ENCODE measurements around the gene MAN1C1. TPM values are rescaled to one million over a fixed set of nuclear protein-coding genes. Genes with fewer than 3 reads are reported as not detected.
"Not testable (repeated sequence)": the region's sequence is repeated elsewhere in the genome, so short reads cannot be mapped to it uniquely, and the experiment has no call there.

The MAN1C1 gene
- total RNA-seq, 2 donors from 2014 or later, result 2.2 to 4.3 TPM

DNA sequence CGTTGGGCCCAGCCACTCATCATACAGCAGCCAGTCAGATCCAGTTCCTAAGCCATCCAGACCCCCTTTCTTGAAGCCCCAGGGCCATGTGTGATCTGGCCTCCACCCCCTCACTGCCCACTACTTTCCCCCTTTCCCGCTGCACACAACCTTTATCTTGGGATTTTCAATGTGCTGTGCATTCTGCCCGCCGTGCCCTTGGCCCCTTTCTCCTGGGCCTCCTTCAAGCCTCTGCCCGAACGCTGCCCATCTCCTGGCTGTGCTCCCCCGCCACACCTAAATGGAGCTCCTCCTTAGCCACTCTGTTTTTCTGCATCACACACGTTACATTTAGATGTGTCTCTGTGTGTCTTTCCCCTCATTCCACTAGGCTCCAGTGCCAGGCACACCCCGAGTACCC is 116.7 kb downstream of the MAN1C1 start:
- 93 to 95% methylated on average over 7 to 8 of the region's 9 CpGs for WGBS, 2 experiments (ENCODE audit: insufficient coverage in 1 of 2, insufficient read length in 1 of 2)
- DNase-seq, result no peak
- no peaks in the 10 kb centered on the region for H3K36me3 ChIP-seq (ENCODE audit: control insufficient read depth, insufficient read depth, low read length)

DNA sequence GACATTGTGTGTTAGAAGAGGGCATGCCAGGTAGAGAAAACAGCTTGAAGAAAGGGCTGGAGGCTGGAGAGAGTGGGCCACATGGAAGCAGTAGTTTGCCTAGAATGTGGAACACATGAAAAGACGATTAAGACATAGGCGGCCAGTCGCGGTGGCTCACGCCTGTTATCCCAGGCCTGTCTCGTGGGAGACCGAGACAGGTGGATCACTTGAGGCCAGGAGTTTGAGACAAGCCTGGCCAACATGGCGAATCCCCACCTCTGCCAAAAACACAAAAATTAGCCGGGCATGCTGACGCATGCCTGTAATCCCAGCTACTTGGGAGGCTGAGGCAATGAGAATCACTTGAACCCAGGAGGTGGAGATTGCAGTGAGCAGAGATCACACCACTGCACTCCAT is 118.4 kb downstream of the MAN1C1 start:
- H3K27me3 Mint-ChIP-seq (ENCODE audit: insufficient read depth); H3K9me3 Mint-ChIP-seq; H3K27ac Mint-ChIP-seq; H3K4me1 ChIP-seq (ENCODE audit: control insufficient read depth, insufficient read depth, low read length); H3K9ac ChIP-seq (ENCODE audit: extremely low read depth, low read length, poor library complexity, severe bottlenecking); H3K36me3 ChIP-seq (ENCODE audit: control insufficient read depth, insufficient read depth, low read length); H3K27ac ChIP-seq (ENCODE audit: low read depth, low read length); H3K4me3 Mint-ChIP-seq; H3K4me1 Mint-ChIP-seq; H3K4me3 ChIP-seq (ENCODE audit: low read length); H3K27me3 ChIP-seq (ENCODE audit: control insufficient read depth, insufficient read depth, low read length, poor library complexity, severe bottlenecking); H3K9me3 ChIP-seq (ENCODE audit: control insufficient read depth, low read length); DNase-seq; H3K36me3 Mint-ChIP-seq (ENCODE audit: low read depth): not testable (repeated sequence)
- WGBS, 2 experiments (ENCODE audit: insufficient coverage in 1 of 2, insufficient read length in 1 of 2), result 93 to 96% methylated on average over 10 of the region's 10 CpGs

More for the DNA sequence above, 116.7 kb downstream of the MAN1C1 start:
- Histone ChIP-seq H3K4me3 (ENCODE audit: low read length) (no peak overlapping the region), H3K27ac (ENCODE audit: low read depth, low read length) (no peak overlapping the region), H3K4me1 (ENCODE audit: control insufficient read depth, insufficient read depth, low read length) (no peaks in the 10 kb centered on the region), H3K9ac (ENCODE audit: extremely low read depth, low read length, poor library complexity, severe bottlenecking) (no peak overlapping the region), H3K9me3 (ENCODE audit: control insufficient read depth, low read length) (no peaks in the 10 kb centered on the region), H3K27me3 (ENCODE audit: control insufficient read depth, insufficient read depth, low read length, poor library complexity, severe bottlenecking) (no peaks in the 10 kb centered on the region)
- Mint-ChIP-seq H3K27ac (peak overlapping the region; percentile 24), H3K4me1 (no peaks in the 10 kb centered on the region), H3K27me3 (ENCODE audit: insufficient read depth) (no peaks in the 10 kb centered on the region), H3K4me3 (no peak overlapping the region), H3K9me3 (no peaks in the 10 kb centered on the region), H3K36me3 (ENCODE audit: low read depth) (no peaks in the 10 kb centered on the region)
- TF ChIP-seq, protein P1, sequence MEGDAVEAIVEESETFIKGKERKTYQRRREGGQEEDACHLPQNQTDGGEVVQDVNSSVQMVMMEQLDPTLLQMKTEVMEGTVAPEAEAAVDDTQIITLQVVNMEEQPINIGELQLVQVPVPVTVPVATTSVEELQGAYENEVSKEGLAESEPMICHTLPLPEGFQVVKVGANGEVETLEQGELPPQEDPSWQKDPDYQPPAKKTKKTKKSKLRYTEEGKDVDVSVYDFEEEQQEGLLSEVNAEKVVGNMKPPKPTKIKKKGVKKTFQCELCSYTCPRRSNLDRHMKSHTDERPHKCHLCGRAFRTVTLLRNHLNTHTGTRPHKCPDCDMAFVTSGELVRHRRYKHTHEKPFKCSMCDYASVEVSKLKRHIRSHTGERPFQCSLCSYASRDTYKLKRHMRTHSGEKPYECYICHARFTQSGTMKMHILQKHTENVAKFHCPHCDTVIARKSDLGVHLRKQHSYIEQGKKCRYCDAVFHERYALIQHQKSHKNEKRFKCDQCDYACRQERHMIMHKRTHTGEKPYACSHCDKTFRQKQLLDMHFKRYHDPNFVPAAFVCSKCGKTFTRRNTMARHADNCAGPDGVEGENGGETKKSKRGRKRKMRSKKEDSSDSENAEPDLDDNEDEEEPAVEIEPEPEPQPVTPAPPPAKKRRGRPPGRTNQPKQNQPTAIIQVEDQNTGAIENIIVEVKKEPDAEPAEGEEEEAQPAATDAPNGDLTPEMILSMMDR (conservative IDR thresholded peaks at IDR 0.05), result no peak

- H3K27ac Mint-ChIP-seq, result no peak overlapping the region
- WGBS, 2 experiments (ENCODE audit: insufficient coverage in 1 of 2, insufficient read length in 1 of 2), result 92 to 100% methylated on average over 1 of the region's 1 CpG
- no peaks in the 10 kb centered on the region for H3K36me3 Mint-ChIP-seq (ENCODE audit: low read depth)
- TF ChIP-seq, protein P1 (conservative IDR thresholded peaks at IDR 0.05), result no peak
- H3K4me1 Mint-ChIP-seq, result no peaks in the 10 kb centered on the region
- Histone ChIP-seq H3K27ac (ENCODE audit: low read depth, low read length) (no peak overlapping the region), H3K27me3 (ENCODE audit: control insufficient read depth, insufficient read depth, low read length, poor library complexity, severe bottlenecking) (no peaks in the 10 kb centered on the region), H3K36me3 (ENCODE audit: control insufficient read depth, insufficient read depth, low read length) (no peaks in the 10 kb centered on the region), H3K9ac (ENCODE audit: extremely low read depth, low read length, poor library complexity, severe bottlenecking) (no peak overlapping the region), H3K4me3 (ENCODE audit: low read length) (no peak overlapping the region), H3K4me1 (ENCODE audit: control insufficient read depth, insufficient read depth, low read length) (no peaks in the 10 kb centered on the region), H3K9me3 (ENCODE audit: control insufficient read depth, low read length) (no peaks in the 10 kb centered on the region)
- no peak for DNase-seq
- no peak overlapping the region for H3K4me3 Mint-ChIP-seq
- H3K27me3 Mint-ChIP-seq (ENCODE audit: insufficient read depth), result no peaks in the 10 kb centered on the region
- no peaks in the 10 kb centered on the region for H3K9me3 Mint-ChIP-seq
These were observed 119.5 kb downstream of the MAN1C1 start for GRCh38 chr1:25735956-25736529.

DNA sequence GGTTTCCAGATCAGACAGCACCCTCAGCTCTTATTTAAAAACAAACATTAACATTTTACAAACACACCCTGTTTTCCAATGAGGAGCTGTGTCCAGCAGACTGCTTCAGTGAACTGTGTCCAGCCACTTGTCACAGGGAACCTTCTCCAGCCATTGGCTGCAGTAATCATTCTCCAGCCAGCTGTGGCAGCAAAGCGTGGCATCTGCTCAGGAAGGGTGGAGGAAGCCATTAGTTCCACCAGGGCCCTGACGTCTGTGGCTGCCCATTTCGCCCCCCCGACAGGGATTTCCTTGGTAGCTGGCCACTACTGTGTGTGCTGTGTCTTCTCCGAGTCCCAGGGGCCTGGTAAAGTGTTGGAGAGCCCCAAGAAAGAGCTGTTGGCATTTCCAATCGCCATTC is 120.5 kb downstream of the MAN1C1 start:
- Histone ChIP-seq H3K36me3 (ENCODE audit: control insufficient read depth, insufficient read depth, low read length) (no peaks in the 10 kb centered on the region), H3K4me1 (ENCODE audit: control insufficient read depth, insufficient read depth, low read length) (no peaks in the 10 kb centered on the region), H3K27ac (ENCODE audit: low read depth, low read length) (no peak overlapping the region), H3K9me3 (ENCODE audit: control insufficient read depth, low read length) (no peaks in the 10 kb centered on the region), H3K4me3 (ENCODE audit: low read length) (no peak overlapping the region), H3K27me3 (ENCODE audit: control insufficient read depth, insufficient read depth, low read length, poor library complexity, severe bottlenecking) (no peaks in the 10 kb centered on the region), H3K9ac (ENCODE audit: extremely low read depth, low read length, poor library complexity, severe bottlenecking) (no peak overlapping the region)
- TF ChIP-seq, protein P1 (conservative IDR thresholded peaks at IDR 0.05), result no peak
- Mint-ChIP-seq H3K36me3 (ENCODE audit: low read depth) (no peaks in the 10 kb centered on the region), H3K4me3 (no peak overlapping the region), H3K9me3 (no peaks in the 10 kb centered on the region), H3K27me3 (ENCODE audit: insufficient read depth) (no peaks in the 10 kb centered on the region), H3K27ac (no peak overlapping the region), H3K4me1 (no peaks in the 10 kb centered on the region)
- no peak for DNase-seq
- 87 to 91% methylated on average over 5 to 6 of the region's 6 CpGs for WGBS, 2 experiments (ENCODE audit: insufficient coverage in 1 of 2, insufficient read length in 1 of 2)
